GM12891 (cell line): ENCODE measurements around the gene FXR1.

Experiments used
- DNase-seq: peaks from one replicate; pipeline ENCODE4 v3.0.0; 2011; ENCODE audit warnings: low spot score; ENCODE audit not compliant: insufficient read length
- FAIRE-seq: peaks from 2 replicates; lab custom pipeline; 2011; peaks lifted over from hg19 to GRCh38; lab: Jason Lieb, UNC
- PAX5 ChIP-seq: IDR thresholded peaks from 2 replicates; pipeline ENCODE4 v1.6.1; 2011; ENCODE audit warnings: low read length, moderate library complexity, mild to moderate bottlenecking; ENCODE audit not compliant: insufficient read depth, severe bottlenecking
- POLR2A ChIP-seq: IDR thresholded peaks from 2 replicates; pipeline ENCODE4 v1.6.1; 2011; ENCODE audit warnings: low read depth, low read length, control low read depth
- POLR2AphosphoS5 ChIP-seq: IDR thresholded peaks from 2 replicates; pipeline ENCODE4 v1.6.1; 2011; ENCODE audit warnings: low read depth, low read length, control low read depth
- POU2F2 ChIP-seq: IDR thresholded peaks from 2 replicates; pipeline ENCODE4 v1.6.1; 2011; ENCODE audit warnings: low read depth, mild to moderate bottlenecking, control low read depth, low read length, moderate library complexity
- SPI1 ChIP-seq: IDR thresholded peaks from 2 replicates; pipeline ENCODE4 v1.6.1; 2011; ENCODE audit warnings: low read depth, low read length, control low read depth
- TAF1 ChIP-seq: IDR thresholded peaks from 2 replicates; pipeline ENCODE4 v1.6.1; 2011; ENCODE audit warnings: low read depth, low read length, control low read depth

Gene FXR1

DNA sequence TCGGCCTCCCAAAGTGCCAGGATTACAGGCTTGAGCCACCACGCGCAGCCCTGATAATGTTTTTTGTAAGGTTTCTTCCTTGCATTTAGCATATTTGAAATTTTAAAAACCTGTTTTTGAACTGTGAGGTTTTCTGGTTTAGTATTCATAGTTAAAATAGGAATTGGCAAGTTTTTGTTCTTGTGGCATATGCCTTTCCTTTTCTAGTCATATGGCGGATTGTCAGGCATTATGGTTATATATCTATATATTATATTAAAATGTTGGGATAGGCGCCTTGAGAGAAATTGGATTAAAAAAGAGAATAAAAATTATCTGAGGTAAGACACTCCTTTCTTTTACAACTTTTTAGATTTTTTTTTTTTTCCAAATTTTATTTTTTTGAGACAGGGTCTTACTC lies 28.4 kb downstream of the FXR1 start:
- TF ChIP-seq POLR2AphosphoS5, result no peak
- no peak for TF ChIP-seq SPI1
- no peak for TF ChIP-seq POU2F2
- no peak for TF ChIP-seq TAF1
- no peak for TF ChIP-seq PAX5
- TF ChIP-seq POLR2A, result no peak
- DNase-seq (no peak), FAIRE-seq (no peak)

DNA sequence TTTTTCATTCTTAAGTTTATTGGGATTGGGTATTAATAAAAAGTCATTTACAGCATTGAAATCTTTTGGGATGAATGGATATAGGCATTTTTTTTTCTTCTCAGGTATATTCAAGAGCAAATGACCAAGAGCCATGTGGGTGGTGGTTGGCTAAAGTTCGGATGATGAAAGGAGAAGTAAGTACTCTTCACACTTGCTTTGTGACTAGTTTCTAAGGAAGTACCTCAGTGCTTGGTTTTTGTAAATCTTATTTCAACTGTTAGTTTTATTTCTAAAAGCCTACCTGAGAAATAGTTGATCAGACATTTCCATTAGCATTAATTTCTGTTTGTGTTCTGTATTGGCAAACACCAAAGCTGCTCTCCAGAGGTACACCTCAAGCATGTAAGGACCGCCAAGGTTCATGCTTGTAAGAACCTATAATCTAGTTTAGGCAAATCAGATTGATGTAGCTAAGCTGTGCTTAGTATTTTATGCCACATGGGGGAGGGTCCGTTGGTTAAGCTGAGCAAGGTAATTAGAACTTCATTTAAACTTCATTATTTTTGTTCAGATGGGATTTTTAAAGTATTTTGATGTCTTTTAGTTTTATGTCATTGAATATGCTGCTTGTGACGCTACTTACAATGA lies 35.4 kb downstream of the FXR1 start:
- DNase-seq (no peak), FAIRE-seq (peak; percentile 65)
- TF ChIP-seq TAF1 (no peak), PAX5 (no peak), POLR2AphosphoS5 (no peak), POU2F2 (no peak), SPI1 (peak; percentile 12; the same call in 1 of the 2 replicates), POLR2A (no peak)

DNA sequence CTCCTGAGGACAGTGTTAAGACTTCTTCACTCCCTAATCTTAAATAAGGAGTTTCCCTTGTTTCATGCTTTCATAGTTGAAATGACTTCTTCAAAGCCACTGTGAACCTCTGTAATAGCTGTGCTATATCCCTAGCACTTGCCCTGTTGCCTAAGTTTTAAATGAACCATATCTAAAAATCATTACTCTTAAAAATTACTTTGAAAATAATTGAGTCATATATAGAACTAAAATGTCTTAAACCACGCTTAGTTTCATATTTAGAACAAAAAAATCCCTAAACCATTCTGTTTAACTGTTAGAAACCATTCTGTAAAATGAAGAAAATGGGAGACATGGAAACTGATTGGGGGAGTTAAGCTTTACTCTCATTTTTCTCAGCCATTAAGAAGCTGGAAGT lies 47.2 kb downstream of the FXR1 start:
- TF ChIP-seq PAX5 (no peak), TAF1 (no peak), POLR2A (no peak), POLR2AphosphoS5 (no peak), POU2F2 (no peak), SPI1 (no peak)
- no peak for DNase-seq
- no peak for FAIRE-seq

DNA sequence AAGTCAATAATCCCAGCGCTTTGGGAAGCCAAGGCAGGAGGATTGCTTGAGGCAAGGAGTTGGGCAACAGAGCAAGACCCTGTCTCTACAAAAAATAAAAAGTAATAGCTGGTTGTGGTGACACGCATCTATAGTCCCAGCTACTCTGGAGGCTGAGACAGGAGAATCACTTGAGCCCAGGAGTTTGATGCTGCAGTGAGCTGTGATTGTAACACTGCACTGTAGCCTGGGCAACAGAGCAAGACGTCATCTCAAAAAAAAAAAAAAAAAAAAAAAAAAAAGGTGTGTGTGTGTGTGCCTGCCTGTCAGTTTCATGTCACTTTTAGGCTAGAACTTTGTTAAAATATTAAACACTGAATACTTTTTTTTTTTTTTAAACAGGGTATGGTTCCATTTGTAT lies 48.6 kb downstream of the FXR1 start:
- FAIRE-seq (no peak), DNase-seq (no peak)
- no peak for TF ChIP-seq POLR2A
- TF ChIP-seq POU2F2, result no peak
- no peak for TF ChIP-seq PAX5
- no peak for TF ChIP-seq SPI1
- TF ChIP-seq TAF1, result no peak
- no peak for TF ChIP-seq POLR2AphosphoS5

DNA sequence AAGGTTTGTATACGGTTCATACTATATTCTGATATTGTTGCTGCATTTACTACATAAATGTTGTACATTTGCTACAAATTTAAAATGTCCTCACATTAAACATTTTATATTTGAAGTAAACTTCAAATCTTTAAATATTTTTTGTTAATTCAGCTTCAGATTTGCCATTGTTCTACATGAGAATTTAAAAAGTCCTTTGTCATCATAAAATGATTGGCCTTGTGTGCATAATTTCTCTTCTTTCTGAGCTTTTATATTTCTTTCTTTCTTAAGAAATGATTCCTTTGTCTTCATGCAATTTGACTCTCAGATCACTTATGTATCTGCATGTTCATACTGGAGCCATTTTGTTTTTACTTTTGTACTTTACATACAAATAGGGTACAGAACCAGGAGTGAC lies 49.1 kb downstream of the FXR1 start:
- DNase-seq (no peak), FAIRE-seq (no peak)
- TF ChIP-seq POLR2AphosphoS5, result no peak

DNA sequence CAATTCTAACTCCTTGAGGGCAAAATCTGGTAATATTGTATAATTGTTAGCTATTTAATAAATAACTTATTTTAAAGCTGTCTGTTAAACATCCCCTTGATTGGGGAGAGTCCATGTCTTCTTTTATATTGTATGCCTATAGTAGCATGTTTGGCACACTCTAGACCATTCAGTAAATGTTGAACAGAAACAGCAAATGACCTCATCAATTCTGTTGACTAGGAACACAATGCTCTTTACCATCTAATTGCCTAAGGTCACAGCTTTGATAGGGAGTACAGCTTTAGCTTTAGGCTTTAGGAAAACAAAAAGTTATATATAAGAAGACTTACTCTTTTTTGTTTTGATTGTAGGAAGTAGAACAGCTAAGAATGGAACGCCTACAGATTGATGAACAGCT lies 50.1 kb downstream of the FXR1 start:
- TF ChIP-seq PAX5 (no peak), POLR2AphosphoS5 (no peak), POLR2A (no peak), POU2F2 (no peak), TAF1 (no peak), SPI1 (no peak)
- peak; percentile 5 for FAIRE-seq
- DNase-seq, result no peak

DNA sequence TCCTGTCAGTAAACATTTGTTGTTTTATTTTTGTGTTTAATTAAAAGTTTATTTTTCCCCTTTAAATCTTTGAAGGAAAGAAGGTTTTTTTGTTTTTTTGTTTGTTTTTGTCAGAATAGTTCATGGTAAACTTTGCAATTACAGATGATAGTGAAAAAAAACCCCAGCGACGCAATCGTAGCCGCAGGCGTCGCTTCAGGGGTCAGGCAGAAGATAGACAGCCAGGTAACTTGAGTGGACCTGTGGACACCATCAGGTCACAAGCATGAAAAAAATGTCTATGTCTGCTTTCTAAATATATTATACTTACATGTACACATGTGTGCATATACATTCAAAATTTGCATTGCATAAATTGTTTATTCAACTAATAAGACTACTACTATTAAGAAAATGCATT lies 58.5 kb downstream of the FXR1 start:
- DNase-seq, result no peak
- FAIRE-seq, result no peak
- TF ChIP-seq POLR2A, result no peak
- no peak for TF ChIP-seq POU2F2
- no peak for TF ChIP-seq TAF1
- TF ChIP-seq SPI1, result no peak
- TF ChIP-seq PAX5, result no peak
- no peak for TF ChIP-seq POLR2AphosphoS5

DNA sequence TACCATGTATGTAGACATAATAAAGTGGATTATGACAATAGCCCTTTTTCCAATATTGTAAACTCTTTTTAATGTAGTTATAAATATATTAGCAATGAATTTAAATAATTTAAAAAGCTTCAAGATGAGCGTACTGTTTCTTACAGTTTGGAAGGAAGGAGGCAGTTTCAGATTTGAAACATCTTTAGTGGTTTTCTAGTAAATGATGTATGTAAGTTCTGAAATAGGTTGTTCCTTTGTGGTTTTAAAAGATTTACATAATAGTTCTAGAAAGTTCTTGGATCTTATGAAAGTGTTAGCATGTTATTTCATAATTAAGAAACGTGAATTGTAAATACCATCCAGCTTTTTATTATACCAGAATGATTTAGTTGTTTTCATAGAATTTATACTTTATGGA lies 61.1 kb downstream of the FXR1 start:
- no peak for TF ChIP-seq TAF1
- TF ChIP-seq POLR2A, result no peak
- no peak for TF ChIP-seq POLR2AphosphoS5
- no peak for TF ChIP-seq SPI1
- TF ChIP-seq PAX5, result no peak
- TF ChIP-seq POU2F2, result no peak
- DNase-seq (no peak), FAIRE-seq (no peak)

DNA sequence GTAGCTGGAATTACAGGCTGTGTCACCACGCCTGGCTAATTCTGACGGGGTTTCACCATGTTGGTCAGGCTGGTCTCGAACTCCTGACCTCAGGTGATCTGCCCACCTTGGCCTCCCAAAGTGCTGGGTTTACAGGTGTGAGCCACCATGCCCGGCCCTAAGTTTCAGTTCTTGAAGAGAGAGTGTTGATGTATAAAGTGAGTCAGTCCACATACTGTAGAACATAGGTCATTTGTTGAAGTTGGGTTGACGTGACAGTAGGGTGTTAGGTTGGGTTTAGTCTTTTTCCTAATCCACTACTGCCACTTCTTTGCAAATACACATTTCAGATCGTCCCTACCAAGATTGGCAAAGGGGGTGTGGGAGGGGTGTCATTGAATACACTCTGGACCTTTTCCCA lies 61.8 kb downstream of the FXR1 start:
- TF ChIP-seq PAX5 (no peak), POU2F2 (no peak), POLR2A (no peak), SPI1 (no peak), TAF1 (no peak), POLR2AphosphoS5 (no peak)
- DNase-seq (no peak), FAIRE-seq (no peak)

DNA sequence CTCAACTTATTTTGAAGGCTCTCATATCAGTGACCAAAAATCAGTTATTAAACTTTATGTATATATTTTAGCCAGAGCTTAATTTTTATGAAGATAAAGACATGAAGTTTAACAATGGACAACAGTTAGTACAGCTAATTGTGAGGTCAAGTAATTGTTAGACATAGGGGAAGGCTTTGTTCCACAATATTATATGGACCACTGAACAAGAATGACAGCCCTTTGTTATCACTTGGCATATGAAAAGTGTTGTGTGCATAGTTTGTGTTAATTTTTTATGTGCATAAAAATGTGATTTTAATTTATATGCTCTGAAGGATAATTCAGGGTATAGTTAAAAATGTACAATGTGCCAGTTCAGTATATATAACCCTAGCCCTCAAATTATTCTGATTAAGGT lies 65.0 kb downstream of the FXR1 start:
- FAIRE-seq (no peak), DNase-seq (no peak)
- TF ChIP-seq POLR2AphosphoS5 (no peak), TAF1 (no peak)
